Measurements from ENCODE around the gene SLC9A9.

DNA sequence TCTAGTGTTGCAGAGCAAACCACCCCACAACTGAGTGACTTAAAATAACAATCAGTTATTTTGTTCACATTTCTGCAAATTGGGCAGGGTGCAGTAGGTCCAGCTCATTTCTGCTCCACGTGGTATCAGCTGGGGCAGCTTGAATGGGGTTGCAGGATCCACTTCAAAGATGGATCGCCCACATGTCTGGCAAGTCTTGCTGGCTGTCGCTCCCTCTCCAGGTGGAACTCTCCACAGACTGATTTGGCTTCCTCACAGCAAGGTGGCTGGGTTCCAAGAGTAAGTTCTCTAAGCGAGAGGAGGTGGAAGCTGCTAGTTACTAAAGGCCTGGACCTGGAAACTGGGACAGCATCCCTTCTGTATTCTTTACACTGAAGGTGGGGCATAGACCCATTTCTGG lies 213.3 kb downstream of the SLC9A9 start:
- TF ChIP-seq, protein P1, sequence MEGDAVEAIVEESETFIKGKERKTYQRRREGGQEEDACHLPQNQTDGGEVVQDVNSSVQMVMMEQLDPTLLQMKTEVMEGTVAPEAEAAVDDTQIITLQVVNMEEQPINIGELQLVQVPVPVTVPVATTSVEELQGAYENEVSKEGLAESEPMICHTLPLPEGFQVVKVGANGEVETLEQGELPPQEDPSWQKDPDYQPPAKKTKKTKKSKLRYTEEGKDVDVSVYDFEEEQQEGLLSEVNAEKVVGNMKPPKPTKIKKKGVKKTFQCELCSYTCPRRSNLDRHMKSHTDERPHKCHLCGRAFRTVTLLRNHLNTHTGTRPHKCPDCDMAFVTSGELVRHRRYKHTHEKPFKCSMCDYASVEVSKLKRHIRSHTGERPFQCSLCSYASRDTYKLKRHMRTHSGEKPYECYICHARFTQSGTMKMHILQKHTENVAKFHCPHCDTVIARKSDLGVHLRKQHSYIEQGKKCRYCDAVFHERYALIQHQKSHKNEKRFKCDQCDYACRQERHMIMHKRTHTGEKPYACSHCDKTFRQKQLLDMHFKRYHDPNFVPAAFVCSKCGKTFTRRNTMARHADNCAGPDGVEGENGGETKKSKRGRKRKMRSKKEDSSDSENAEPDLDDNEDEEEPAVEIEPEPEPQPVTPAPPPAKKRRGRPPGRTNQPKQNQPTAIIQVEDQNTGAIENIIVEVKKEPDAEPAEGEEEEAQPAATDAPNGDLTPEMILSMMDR (IDR thresholded peaks at IDR 0.05; ENCODE audit: low read depth, low read length), result no peak
- TF ChIP-seq POLR2A (IDR thresholded peaks at IDR 0.05; ENCODE audit: extremely low read depth, insufficient read length) (no peak), MAX (IDR thresholded peaks at IDR 0.05; ENCODE audit: low read depth, low read length) (no peak)

Data from NB4 (cell line).